Uterus (tissue), 2 donors: ENCODE results near the gene MACC1.

Source experiments
- POLR2A ChIP-seq, 2 donors: fragments of 450-650 bp; IDR thresholded peaks; one replicate each; pipeline ENCODE4 v1.6.1; 2016; ENCODE audit warnings: antibody characterized with exemption in 2 of 2, mild to moderate bottlenecking in 1 of 2, moderate library complexity in 1 of 2
- TF ChIP-seq, protein P1 (sequence below), 4 experiments: fragments of 200-600 bp in 2 of 4; fragments of 450-650 bp in 2 of 4; sonication (generic) in 2 of 4; IDR thresholded peaks; one replicate each; pipeline ENCODE4 v1.5.1; 2016 to 2019; ENCODE audit warnings: antibody characterized with exemption in 4 of 4, mild to moderate bottlenecking in 2 of 4, moderate library complexity in 1 of 4

GRCh38 chr7:20206104-20206896, 10.9 kb downstream of the MACC1 start:
- TF ChIP-seq, protein P1, sequence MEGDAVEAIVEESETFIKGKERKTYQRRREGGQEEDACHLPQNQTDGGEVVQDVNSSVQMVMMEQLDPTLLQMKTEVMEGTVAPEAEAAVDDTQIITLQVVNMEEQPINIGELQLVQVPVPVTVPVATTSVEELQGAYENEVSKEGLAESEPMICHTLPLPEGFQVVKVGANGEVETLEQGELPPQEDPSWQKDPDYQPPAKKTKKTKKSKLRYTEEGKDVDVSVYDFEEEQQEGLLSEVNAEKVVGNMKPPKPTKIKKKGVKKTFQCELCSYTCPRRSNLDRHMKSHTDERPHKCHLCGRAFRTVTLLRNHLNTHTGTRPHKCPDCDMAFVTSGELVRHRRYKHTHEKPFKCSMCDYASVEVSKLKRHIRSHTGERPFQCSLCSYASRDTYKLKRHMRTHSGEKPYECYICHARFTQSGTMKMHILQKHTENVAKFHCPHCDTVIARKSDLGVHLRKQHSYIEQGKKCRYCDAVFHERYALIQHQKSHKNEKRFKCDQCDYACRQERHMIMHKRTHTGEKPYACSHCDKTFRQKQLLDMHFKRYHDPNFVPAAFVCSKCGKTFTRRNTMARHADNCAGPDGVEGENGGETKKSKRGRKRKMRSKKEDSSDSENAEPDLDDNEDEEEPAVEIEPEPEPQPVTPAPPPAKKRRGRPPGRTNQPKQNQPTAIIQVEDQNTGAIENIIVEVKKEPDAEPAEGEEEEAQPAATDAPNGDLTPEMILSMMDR (IDR thresholded peaks at IDR 0.05), result no peak
- no peak for TF ChIP-seq POLR2A (IDR thresholded peaks at IDR 0.05)
